Ectodermal cell (in vitro differentiated cells): ENCODE data around the gene PRSS50. TPM values are rescaled to one million over a fixed set of nuclear protein-coding genes. Genes with fewer than 3 reads are reported as not detected.
"Not testable (repeated sequence)": the region's sequence is repeated elsewhere in the genome, so short reads cannot be mapped to it uniquely, and the experiment has no call there.

Source experiments
- H3K27ac ChIP-seq: 2 replicates; pipeline ENCODE4 v1.7.0; 2013; ENCODE audit warnings: mild to moderate bottlenecking, low read depth, low read length; ENCODE audit not compliant: insufficient read depth, poor library complexity, severe bottlenecking
- H3K27me3 ChIP-seq: 2 replicates; pipeline ENCODE4 v1.7.0; 2013; ENCODE audit warnings: mild to moderate bottlenecking, low read length; ENCODE audit not compliant: insufficient read depth, control insufficient read depth, poor library complexity, severe bottlenecking
- H3K36me3 ChIP-seq: one replicate; pipeline ENCODE4 v1.7.0; 2013; ENCODE audit warnings: low read length; ENCODE audit not compliant: control insufficient read depth, insufficient read depth
- H3K4me1 ChIP-seq: one replicate; pipeline ENCODE4 v1.7.0; 2013; ENCODE audit warnings: low read length; ENCODE audit not compliant: control insufficient read depth, insufficient read depth
- H3K4me3 ChIP-seq: 2 replicates; pipeline ENCODE4 v1.7.0; 2013; ENCODE audit warnings: low read depth, low read length, control low read depth; ENCODE audit not compliant: insufficient read depth
- H3K9me3 ChIP-seq: 2 replicates; pipeline ENCODE4 v1.7.0; 2013; ENCODE audit warnings: mild to moderate bottlenecking, low read length, moderate library complexity; ENCODE audit not compliant: control insufficient read depth
- WGBS, 2 experiments: methylation state at CpG; one replicate each; pipeline ENCODE4 v1.1.7; 2013; ENCODE audit warnings: missing lambda C conversion rate in 2 of 2; 5-methylcytosine and 5-hydroxymethylcytosine counted together
- polyA plus RNA-seq, 4 experiments: library from polyadenylated mRNA; stranded (reverse); fragments of 50-300 nt; gene quantifications; one replicate each; pipeline ENCODE4 v1.2.3, GENCODE V29; 2013

Gene PRSS50
- 1.1 TPM for polyA plus RNA-seq (2013, experiment 1 of 4)
- 1.3 TPM for polyA plus RNA-seq (2013, experiment 2 of 4)
- polyA plus RNA-seq (2013, experiment 3 of 4): 0.69 TPM
- 0.93 TPM for polyA plus RNA-seq (2013, experiment 4 of 4)

- H3K4me3 ChIP-seq: no peak within 1 kb of the TSS
- H3K27me3 ChIP-seq: no peaks in the 10 kb centered on the region
- no peaks in the 10 kb centered on the region for H3K36me3 ChIP-seq
- H3K4me1 ChIP-seq: no peaks in the 10 kb centered on the region
- WGBS, 2 experiments: 93 to 94% methylated on average over 61 of the region's 61 CpGs
- no peaks in the 10 kb centered on the region for H3K9me3 ChIP-seq
- no peak within 1 kb of the TSS for H3K27ac ChIP-seq
Measured at GRCh38 chr3:46717447-46718231, at the start of gene PRSS50. TSS of gene PRSS50 (minus strand) at chr3:46717869. CDS start at chr3:46717824, 45 bp downstream.

- Histone ChIP-seq H3K27me3 (no peaks in the 10 kb centered on the region), H3K9me3 (peaks cover 3% of the 10 kb centered on the region), H3K36me3 (no peaks in the 10 kb centered on the region), H3K4me1 (peaks cover 5% of the 10 kb centered on the region), H3K4me3 (no peak overlapping the region), H3K27ac (no peak overlapping the region)
- 90 to 100% methylated on average over 1 of the region's 1 CpG for WGBS, 2 experiments
Measured at GRCh38 chr3:46764206-46764605, 46.5 kb upstream of the PRSS50 start.

GRCh38 chr3:46763178-46763577, 45.5 kb upstream of the PRSS50 start:
- Histone ChIP-seq H3K9me3 (peaks cover 2% of the 10 kb centered on the region), H3K4me1 (peaks cover 8% of the 10 kb centered on the region), H3K36me3 (no peaks in the 10 kb centered on the region), H3K27ac (no peak overlapping the region), H3K4me3 (no peak overlapping the region), H3K27me3 (no peaks in the 10 kb centered on the region)

- peak overlapping the region; percentile 69 for H3K27ac ChIP-seq
- no peak overlapping the region for H3K4me3 ChIP-seq
- H3K9me3 ChIP-seq: no peaks in the 10 kb centered on the region
- no peaks in the 10 kb centered on the region for H3K36me3 ChIP-seq
- WGBS, 2 experiments: 72 to 77% methylated on average over 4 to 5 of the region's 5 CpGs
- H3K4me1 ChIP-seq: peaks cover 8% of the 10 kb centered on the region
- H3K27me3 ChIP-seq: no peaks in the 10 kb centered on the region
Measured at GRCh38 chr3:46759239-46760167, 41.8 kb upstream of the PRSS50 start.

GRCh38 chr3:46756642-46757041, 39.0 kb upstream of the PRSS50 start:
- Histone ChIP-seq H3K36me3 (no peaks in the 10 kb centered on the region), H3K27me3 (no peaks in the 10 kb centered on the region), H3K9me3 (no peaks in the 10 kb centered on the region), H3K27ac (no peak overlapping the region), H3K4me1 (peaks cover 8% of the 10 kb centered on the region), H3K4me3 (no peak overlapping the region)
- 95 to 96% methylated on average over 31 of the region's 31 CpGs for WGBS, 2 experiments

- Histone ChIP-seq H3K36me3 (no peaks in the 10 kb centered on the region), H3K27me3 (no peaks in the 10 kb centered on the region), H3K27ac (no peak overlapping the region), H3K9me3 (no peaks in the 10 kb centered on the region), H3K4me3 (no peak overlapping the region), H3K4me1 (peaks cover 8% of the 10 kb centered on the region)
- 93 to 96% methylated on average over 6 of the region's 6 CpGs for WGBS, 2 experiments
Measured at GRCh38 chr3:46755646-46756045, 38.0 kb upstream of the PRSS50 start.

GRCh38 chr3:46753127-46753526, 35.5 kb upstream of the PRSS50 start:
- H3K4me3 ChIP-seq, H3K36me3 ChIP-seq, H3K27ac ChIP-seq, H3K9me3 ChIP-seq, H3K27me3 ChIP-seq, H3K4me1 ChIP-seq: not testable (repeated sequence)
- 92 to 94% methylated on average over 6 of the region's 6 CpGs for WGBS, 2 experiments

- no peak overlapping the region for H3K4me3 ChIP-seq
- WGBS, 2 experiments: 95% methylated on average over 41 of the region's 41 CpGs
- H3K4me1 ChIP-seq: no peaks in the 10 kb centered on the region
- H3K36me3 ChIP-seq: no peaks in the 10 kb centered on the region
- H3K9me3 ChIP-seq: no peaks in the 10 kb centered on the region
- H3K27ac ChIP-seq: no peak overlapping the region
- H3K27me3 ChIP-seq: no peaks in the 10 kb centered on the region
Measured at GRCh38 chr3:46750555-46751038, 32.9 kb upstream of the PRSS50 start.

GRCh38 chr3:46749129-46749528, 31.5 kb upstream of the PRSS50 start:
- Histone ChIP-seq H3K27me3 (no peaks in the 10 kb centered on the region), H3K36me3 (no peaks in the 10 kb centered on the region), H3K4me1 (no peaks in the 10 kb centered on the region), H3K27ac (no peak overlapping the region), H3K4me3 (no peak overlapping the region), H3K9me3 (no peaks in the 10 kb centered on the region)
- 93 to 94% methylated on average over 4 of the region's 4 CpGs for WGBS, 2 experiments

GRCh38 chr3:46748170-46748569, 30.5 kb upstream of the PRSS50 start:
- WGBS, 2 experiments: 87 to 91% methylated on average over 2 of the region's 2 CpGs
- Histone ChIP-seq H3K27me3 (no peaks in the 10 kb centered on the region), H3K27ac (no peak overlapping the region)

More at GRCh38 chr3:46748170-46748569, 30.5 kb upstream of the PRSS50 start:
- Histone ChIP-seq H3K4me1 (no peaks in the 10 kb centered on the region), H3K9me3 (no peaks in the 10 kb centered on the region), H3K36me3 (no peaks in the 10 kb centered on the region), H3K4me3 (no peak overlapping the region)
